ENCODE results near the gene UBE2E1. TPM values are rescaled to one million over a fixed set of nuclear protein-coding genes. Genes with fewer than 3 reads are reported as not detected.

Gene UBE2E1
- total RNA-seq, 1 experiment from 2014 or later: 102 TPM

DNA sequence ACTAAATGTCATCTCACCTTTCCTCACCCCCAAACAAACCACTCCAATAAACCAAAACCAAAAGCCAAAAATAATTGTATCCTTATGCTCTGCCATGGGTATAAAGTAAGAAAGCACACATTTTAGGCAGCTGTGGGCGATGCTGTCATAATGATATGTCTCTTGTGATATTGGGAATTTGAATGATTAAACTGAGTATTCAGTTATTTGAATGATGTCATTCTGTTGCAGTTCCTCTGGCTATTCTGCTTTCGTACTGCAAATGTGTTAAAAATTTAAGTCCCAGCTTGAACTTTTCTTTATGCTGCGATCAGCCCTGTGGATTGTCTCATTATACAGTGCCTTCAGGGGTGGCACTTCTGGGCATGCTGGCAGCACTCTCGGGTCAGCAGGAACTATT is 128.5 kb downstream of the UBE2E1 start:
- H3K79me2 ChIP-seq (ENCODE audit: low read depth): no peaks in the 10 kb centered on the region
- H3K27ac ChIP-seq: no peak overlapping the region
- no peaks in the 10 kb centered on the region for H3K36me3 ChIP-seq (ENCODE audit: low read depth)
- no peak overlapping the region for H3K4me3 ChIP-seq
- ChIA-PET CTCF (no interaction called here), POLR2A (ENCODE audit: unreplicated experiment) (no interaction called here)
- no peaks in the 10 kb centered on the region for H3K27me3 ChIP-seq (ENCODE audit: insufficient read depth, low read depth)
- no peaks in the 10 kb centered on the region for H3K9me3 ChIP-seq (ENCODE audit: insufficient read depth, low read depth)
- no peak overlapping the region for H2AFZ ChIP-seq
- DNase-seq: no peak
- no peak for TF ChIP-seq EZH2 (IDR thresholded peaks at IDR 0.05; ENCODE audit: low read depth)
- TF ChIP-seq, protein P1, sequence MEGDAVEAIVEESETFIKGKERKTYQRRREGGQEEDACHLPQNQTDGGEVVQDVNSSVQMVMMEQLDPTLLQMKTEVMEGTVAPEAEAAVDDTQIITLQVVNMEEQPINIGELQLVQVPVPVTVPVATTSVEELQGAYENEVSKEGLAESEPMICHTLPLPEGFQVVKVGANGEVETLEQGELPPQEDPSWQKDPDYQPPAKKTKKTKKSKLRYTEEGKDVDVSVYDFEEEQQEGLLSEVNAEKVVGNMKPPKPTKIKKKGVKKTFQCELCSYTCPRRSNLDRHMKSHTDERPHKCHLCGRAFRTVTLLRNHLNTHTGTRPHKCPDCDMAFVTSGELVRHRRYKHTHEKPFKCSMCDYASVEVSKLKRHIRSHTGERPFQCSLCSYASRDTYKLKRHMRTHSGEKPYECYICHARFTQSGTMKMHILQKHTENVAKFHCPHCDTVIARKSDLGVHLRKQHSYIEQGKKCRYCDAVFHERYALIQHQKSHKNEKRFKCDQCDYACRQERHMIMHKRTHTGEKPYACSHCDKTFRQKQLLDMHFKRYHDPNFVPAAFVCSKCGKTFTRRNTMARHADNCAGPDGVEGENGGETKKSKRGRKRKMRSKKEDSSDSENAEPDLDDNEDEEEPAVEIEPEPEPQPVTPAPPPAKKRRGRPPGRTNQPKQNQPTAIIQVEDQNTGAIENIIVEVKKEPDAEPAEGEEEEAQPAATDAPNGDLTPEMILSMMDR (conservative IDR thresholded peaks at IDR 0.05): no peak
- H3K4me1 ChIP-seq (replicated peaks; ENCODE audit: insufficient read depth): no peaks in the 10 kb centered on the region
- no peaks in the 10 kb centered on the region for H4K20me1 ChIP-seq (ENCODE audit: insufficient read depth)
- no peaks in the 10 kb centered on the region for H3K9me2 ChIP-seq (ENCODE audit: insufficient read depth)
- no peaks in the 10 kb centered on the region for H3F3A ChIP-seq (ENCODE audit: insufficient read depth, low read depth)
- no TSS peak for BruUV-seq (replicated peaks)
- intact Hi-C loops (cut with micrococcal nuclease; ENCODE audit: unreplicated experiment): no loop called here
- H3K4me2 ChIP-seq: no peak overlapping the region

GRCh38 chr3:23937296-23937695 is 131.5 kb downstream of the UBE2E1 start:
- no peak overlapping the region for H3K4me2 ChIP-seq
- H3K27me3 ChIP-seq (ENCODE audit: insufficient read depth, low read depth): no peaks in the 10 kb centered on the region
- H3K9me3 ChIP-seq (ENCODE audit: insufficient read depth, low read depth): no peaks in the 10 kb centered on the region
- POLR2A ChIA-PET (ENCODE audit: unreplicated experiment): no interaction called here
- no peak overlapping the region for H3K4me3 ChIP-seq
- H3K36me3 ChIP-seq (ENCODE audit: low read depth): no peaks in the 10 kb centered on the region
- TF ChIP-seq, protein P1 (conservative IDR thresholded peaks at IDR 0.05): no peak
- no peak for TF ChIP-seq EZH2 (IDR thresholded peaks at IDR 0.05; ENCODE audit: low read depth)
- intact Hi-C loops (cut with micrococcal nuclease; ENCODE audit: unreplicated experiment): no loop called here
- no peak overlapping the region for H3K27ac ChIP-seq
- no peaks in the 10 kb centered on the region for H3K4me1 ChIP-seq (replicated peaks; ENCODE audit: insufficient read depth)
- H3K9me2 ChIP-seq (ENCODE audit: insufficient read depth): no peaks in the 10 kb centered on the region
- no peak overlapping the region for H2AFZ ChIP-seq
- H3F3A ChIP-seq (ENCODE audit: insufficient read depth, low read depth): no peaks in the 10 kb centered on the region
- no peaks in the 10 kb centered on the region for H4K20me1 ChIP-seq (ENCODE audit: insufficient read depth)
- BruUV-seq (replicated peaks): no TSS peak
- no peak for DNase-seq
- H3K79me2 ChIP-seq (ENCODE audit: low read depth): no peaks in the 10 kb centered on the region
- CTCF ChIA-PET: no interaction called here

DNA sequence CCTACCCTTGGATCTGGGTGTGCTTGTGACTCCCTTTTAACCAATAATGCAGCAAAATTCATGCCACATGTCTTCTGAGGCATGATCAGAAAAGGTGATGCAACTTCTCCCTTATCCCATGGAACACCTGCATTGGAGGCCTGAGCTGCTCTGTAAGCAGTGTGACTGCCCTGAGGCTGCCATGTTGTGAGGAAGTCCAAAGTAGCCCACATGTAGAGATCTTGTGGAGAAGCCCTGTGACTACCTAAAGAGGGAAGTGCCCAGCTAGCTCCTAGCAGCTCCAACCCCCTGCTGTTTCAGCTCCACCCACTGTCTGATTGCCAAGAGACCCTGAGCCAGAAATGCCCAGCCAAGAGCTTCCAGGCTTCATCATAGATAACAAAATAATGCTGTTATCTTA is 132.9 kb downstream of the UBE2E1 start:
- no peak overlapping the region for H2AFZ ChIP-seq
- intact Hi-C loops (cut with micrococcal nuclease; ENCODE audit: unreplicated experiment): no loop called here
- H3K4me3 ChIP-seq: no peak overlapping the region
- H3K9me2 ChIP-seq (ENCODE audit: insufficient read depth): no peaks in the 10 kb centered on the region
- H3K27me3 ChIP-seq (ENCODE audit: insufficient read depth, low read depth): no peaks in the 10 kb centered on the region
- H3K9me3 ChIP-seq (ENCODE audit: insufficient read depth, low read depth): no peaks in the 10 kb centered on the region
- no peaks in the 10 kb centered on the region for H3K79me2 ChIP-seq (ENCODE audit: low read depth)
- H4K20me1 ChIP-seq (ENCODE audit: insufficient read depth): no peaks in the 10 kb centered on the region
- no peak overlapping the region for H3K4me2 ChIP-seq
- H3K36me3 ChIP-seq (ENCODE audit: low read depth): no peaks in the 10 kb centered on the region
- TF ChIP-seq, protein P1 (conservative IDR thresholded peaks at IDR 0.05): no peak
- no peak for TF ChIP-seq EZH2 (IDR thresholded peaks at IDR 0.05; ENCODE audit: low read depth)
- BruUV-seq (replicated peaks): no TSS peak
- CTCF ChIA-PET: no interaction called here
- no peaks in the 10 kb centered on the region for H3F3A ChIP-seq (ENCODE audit: insufficient read depth, low read depth)
- POLR2A ChIA-PET (ENCODE audit: unreplicated experiment): no interaction called here
- H3K27ac ChIP-seq: no peak overlapping the region
- DNase-seq: no peak
- no peaks in the 10 kb centered on the region for H3K4me1 ChIP-seq (replicated peaks; ENCODE audit: insufficient read depth)

Data from PC-9 (cell line).